GM23338 (cell line): ENCODE data around the gene MPPED2. TPM values are rescaled to one million over a fixed set of nuclear protein-coding genes. Genes with fewer than 3 reads are reported as not detected.

Experiments used
- ATAC-seq: fragments of 200-7000 bp; cut with Tn5 transposase; 3 replicates; pipeline ENCODE4 v1.9.1; 2020
- DNase-seq: peaks from one replicate; pipeline ENCODE4 v3.0.0-alpha.2; 2015; ENCODE audit warnings: low spot score
- H2AFZ ChIP-seq: fragments of 200-600 bp; sonication (generic); 2 replicates; pipeline ENCODE4 v1.8.0; 2016; ENCODE audit warnings: antibody characterized with exemption, mild to moderate bottlenecking, moderate library complexity
- H3F3A ChIP-seq: fragments of 200-600 bp; sonication (generic); replicated peaks from 2 replicates; pipeline ENCODE4 v1.8.0; 2017; ENCODE audit warnings: antibody characterized with exemption, mixed run types, low read depth
- H3K27ac ChIP-seq: fragments of 200-600 bp; sonication (generic); 2 replicates; pipeline ENCODE4 v1.6.1; 2016; ENCODE audit warnings: low read depth
- H3K27me3 ChIP-seq: fragments of 200-600 bp; sonication (generic); 2 replicates; pipeline ENCODE4 v1.8.0; 2016; ENCODE audit warnings: mild to moderate bottlenecking, mixed run types, moderate library complexity; ENCODE audit not compliant: insufficient read depth
- H3K36me3 ChIP-seq: fragments of 200-600 bp; sonication (generic); 2 replicates; pipeline ENCODE4 v1.8.0; 2016; ENCODE audit warnings: mild to moderate bottlenecking; ENCODE audit not compliant: insufficient read depth
- H3K4me1 ChIP-seq: fragments of 200-600 bp; sonication (generic); 2 replicates; pipeline ENCODE4 v1.8.0; 2016; ENCODE audit warnings: mild to moderate bottlenecking, moderate library complexity; ENCODE audit not compliant: insufficient read depth
- H3K4me2 ChIP-seq: fragments of 200-600 bp; sonication (generic); 2 replicates; pipeline ENCODE4 v1.7.1; 2017; ENCODE audit warnings: mixed run types
- H3K4me3 ChIP-seq: fragments of 200-600 bp; sonication (generic); 2 replicates; pipeline ENCODE4 v1.6.1; 2016; ENCODE audit warnings: mixed run types
- H3K79me2 ChIP-seq: fragments of 200-600 bp; sonication (generic); replicated peaks from 2 replicates; pipeline ENCODE4 v1.8.0; 2017; ENCODE audit warnings: mild to moderate bottlenecking; ENCODE audit not compliant: insufficient read depth
- H3K9me2 ChIP-seq: fragments of 200-600 bp; sonication (generic); 2 replicates; pipeline ENCODE4 v1.8.0; 2017; ENCODE audit not compliant: insufficient read depth
- H4K20me1 ChIP-seq: fragments of 200-600 bp; sonication (generic); replicated peaks from 2 replicates; pipeline ENCODE4 v1.8.0; 2017; ENCODE audit warnings: mild to moderate bottlenecking; ENCODE audit not compliant: insufficient read depth
- H3K27ac Mint-ChIP-seq: 2 replicates; pipeline ENCODE4 v1.8.0; 2020; ENCODE audit warnings: inconsistent platforms, mild to moderate bottlenecking, moderate library complexity, mixed read lengths
- H3K27me3 Mint-ChIP-seq: 3 replicates; pipeline ENCODE4 v1.8.0; 2022; ENCODE audit warnings: low read depth, mild to moderate bottlenecking, moderate library complexity, mixed read lengths, inconsistent platforms; ENCODE audit not compliant: insufficient read depth, poor library complexity
- H3K36me3 Mint-ChIP-seq: 3 replicates; pipeline ENCODE4 v1.8.0; 2021; ENCODE audit warnings: low read depth, mild to moderate bottlenecking, inconsistent platforms, moderate library complexity, mixed read lengths
- H3K4me1 Mint-ChIP-seq: 3 replicates; pipeline ENCODE4 v1.8.0; 2020; ENCODE audit warnings: mild to moderate bottlenecking, inconsistent platforms, mixed read lengths
- H3K4me3 Mint-ChIP-seq: 3 replicates; pipeline ENCODE4 v1.8.0; 2021; ENCODE audit warnings: moderate library complexity, mild to moderate bottlenecking, inconsistent platforms, mixed read lengths
- H3K9me3 Mint-ChIP-seq: 3 replicates; pipeline ENCODE4 v1.8.0; 2020; ENCODE audit warnings: moderate library complexity, mild to moderate bottlenecking, inconsistent platforms, mixed read lengths
- CTCF ChIP-seq, 2 experiments: fragments of 200-600 bp in 1 of 2; sonication (generic) in 1 of 2; conservative IDR thresholded peaks; 2 replicates each; pipeline versions ENCODE4 v1.5.1 to v1.6.1; 2016 to 2017; ENCODE audit warnings: antibody characterized with exemption in 2 of 2, low read depth in 2 of 2, mild to moderate bottlenecking in 2 of 2, moderate library complexity in 1 of 2
- ETS1 ChIP-seq: IDR thresholded peaks from 2 replicates; pipeline ENCODE4 v1.6.1; 2016; ENCODE audit warnings: antibody characterized with exemption
- EZH2 ChIP-seq: fragments of 200-600 bp; sonication (generic); IDR thresholded peaks from one replicate; pipeline ENCODE4 v1.8.0; 2017; ENCODE audit warnings: antibody characterized with exemption, mild to moderate bottlenecking, low read depth; ENCODE audit not compliant: unreplicated experiment
- JUNB ChIP-seq: IDR thresholded peaks from one replicate; pipeline ENCODE4 v1.6.1; 2016; ENCODE audit warnings: antibody characterized with exemption; ENCODE audit not compliant: unreplicated experiment
- NANOG ChIP-seq: IDR thresholded peaks from 2 replicates; pipeline ENCODE4 v1.6.1; 2016; ENCODE audit warnings: antibody characterized with exemption, borderline replicate concordance
- POLR2AphosphoS5 ChIP-seq: IDR thresholded peaks from 2 replicates; pipeline ENCODE4 v1.6.1; 2016; ENCODE audit warnings: antibody characterized with exemption, low read depth
- REST ChIP-seq: IDR thresholded peaks from one replicate; pipeline ENCODE4 v1.6.1; 2018; ENCODE audit warnings: antibody characterized with exemption; ENCODE audit not compliant: unreplicated experiment
- ZNF114 ChIP-seq: fragments of 250-450 bp; sonication (Bioruptor Pico); IDR thresholded peaks from 2 replicates; pipeline ENCODE4 v1.5.0; 2020; ENCODE audit warnings: mild to moderate bottlenecking, moderate library complexity
- ZNF331 ChIP-seq: fragments of 250-450 bp; sonication (Bioruptor Pico); IDR thresholded peaks from 2 replicates; pipeline ENCODE4 v1.5.0; 2020; ENCODE audit warnings: low read depth, mild to moderate bottlenecking, moderate library complexity
- ZNF462 ChIP-seq: fragments of 250-450 bp; sonication (Bioruptor Pico); IDR thresholded peaks from 2 replicates; pipeline ENCODE4 v1.5.0; 2020; ENCODE audit warnings: mild to moderate bottlenecking, moderate library complexity
- polyA plus RNA-seq: library from polyadenylated mRNA; unstranded; fragments of >200 nt; fragmentation: Nextera tagmentation; extraction: Ambion mirVana; gene quantifications from 2 replicates; pipeline ENCODE4 v1.2.1, GENCODE V29; 2016
- total RNA-seq: library from RNA; depleted of rRNA; stranded (reverse); fragments of >200 nt; shearing (Covaris generic); gene quantifications from 2 replicates; pipeline ENCODE4 v1.2.3, GENCODE V29; 2014

MPPED2 gene
- total and polyA plus RNA-seq, 2 experiments from 2014 or later: 4.4 to 6.8 TPM

GRCh38 chr11:30423886-30424285 is 162.3 kb downstream of the MPPED2 start (continued):
- TF ChIP-seq CTCF (conservative IDR thresholded peaks at IDR 0.05; ENCODE audit: low read depth in 2 of 2) (no peak), ZNF462 (no peak), JUNB (no peak), EZH2 (no peak)

GRCh38 chr11:30423279-30423648 is 162.9 kb downstream of the MPPED2 start:
- Mint-ChIP-seq H3K4me1 (peaks cover 31% of the 10 kb centered on the region), H3K27me3 (peaks cover 1% of the 10 kb centered on the region), H3K27ac (no peak overlapping the region), H3K36me3 (no peaks in the 10 kb centered on the region), H3K9me3 (no peaks in the 10 kb centered on the region), H3K4me3 (no peak overlapping the region)
- H4K20me1 ChIP-seq: no peaks in the 10 kb centered on the region
- no peaks in the 10 kb centered on the region for H3K79me2 ChIP-seq
- H3K36me3 ChIP-seq: no peaks in the 10 kb centered on the region
- peak overlapping the region; percentile 61; the same call in 1 of the 2 replicates for H2AFZ ChIP-seq
- no peaks in the 10 kb centered on the region for H3K27me3 ChIP-seq
- peak overlapping the region; percentile 23; the same call in 1 of the 2 replicates for H3K4me3 ChIP-seq
- no peaks in the 10 kb centered on the region for H3K9me2 ChIP-seq
- ATAC-seq (no peak; the same call in 2 of the 3 replicates), DNase-seq (no peak)
- no peaks in the 10 kb centered on the region for H3F3A ChIP-seq
- H3K4me1 ChIP-seq: peaks cover 17% of the 10 kb centered on the region
- H3K27ac ChIP-seq: peak overlapping the region; percentile 36; the same call in 1 of the 2 replicates
- peak overlapping the region; percentile 64 for H3K4me2 ChIP-seq
- TF ChIP-seq ETS1 (no peak), ZNF114 (no peak), EZH2 (no peak), POLR2AphosphoS5 (no peak), REST (no peak), ZNF331 (CRISPR knock-in tag) (no peak), JUNB (no peak), NANOG (no peak)
